Skeletal muscle satellite cell (primary cell): ENCODE measurements around the gene DAPK3.
A peak's percentile ranks its signal among the peaks of the same experiment; 100 is the strongest.
"Not testable (repeated sequence)": the region's sequence is repeated elsewhere in the genome, so short reads cannot be mapped to it uniquely, and the experiment has no call there.

ENCODE experiments used
- H3K27me3 ChIP-seq: 2 replicates; pipeline ENCODE4 v1.7.0; 2013; ENCODE audit warnings: low read length; ENCODE audit not compliant: control insufficient read depth, insufficient read depth
- H3K36me3 ChIP-seq: 2 replicates; pipeline ENCODE4 v1.7.0; 2013; ENCODE audit warnings: mild to moderate bottlenecking, control low read depth, low read length; ENCODE audit not compliant: insufficient read depth
- H3K4me1 ChIP-seq: 2 replicates; pipeline ENCODE4 v1.7.0; 2013; ENCODE audit warnings: low read length; ENCODE audit not compliant: control insufficient read depth, insufficient read depth
- H3K4me2 ChIP-seq: 2 replicates; pipeline ENCODE4 v1.7.0; 2013; ENCODE audit warnings: mild to moderate bottlenecking, low read length
- H3K4me3 ChIP-seq: 2 replicates; pipeline ENCODE4 v1.7.0; 2013; ENCODE audit warnings: low read length
- H3K9ac ChIP-seq: 2 replicates; pipeline ENCODE4 v1.7.0; 2013; ENCODE audit warnings: mild to moderate bottlenecking, low read depth, low read length, moderate library complexity
- H3K9me3 ChIP-seq: replicated peaks from 2 replicates; pipeline ENCODE4 v1.7.0; 2013; ENCODE audit warnings: mild to moderate bottlenecking, control low read depth, low read length

The DAPK3 gene

GRCh38 chr19:4012975-4013634 lies 42.2 kb upstream of the DAPK3 start:
- Histone ChIP-seq H3K27me3 (no peaks in the 10 kb centered on the region), H3K9me3 (no peaks in the 10 kb centered on the region), H3K36me3 (peaks cover 39% of the 10 kb centered on the region), H3K9ac (no peak overlapping the region), H3K4me1 (peaks cover 24% of the 10 kb centered on the region), H3K4me2 (no peak overlapping the region), H3K4me3 (no peak overlapping the region)

- H3K4me1 ChIP-seq = peaks cover 24% of the 10 kb centered on the region
- no peaks in the 10 kb centered on the region for H3K27me3 ChIP-seq
- H3K4me3 ChIP-seq = no peak overlapping the region
- no peak overlapping the region for H3K4me2 ChIP-seq
- no peak overlapping the region for H3K9ac ChIP-seq
- H3K36me3 ChIP-seq = peaks cover 39% of the 10 kb centered on the region
- no peaks in the 10 kb centered on the region for H3K9me3 ChIP-seq
Measured at GRCh38 chr19:4012092-4012974, 41.4 kb upstream of the DAPK3 start.

- not testable (repeated sequence) for H3K9ac ChIP-seq, H3K27me3 ChIP-seq, H3K9me3 ChIP-seq, H3K4me3 ChIP-seq, H3K4me2 ChIP-seq
- Histone ChIP-seq H3K4me1 (peaks cover 28% of the 10 kb centered on the region), H3K36me3 (peaks cover 38% of the 10 kb centered on the region)
Measured at GRCh38 chr19:4011430-4011829, 40.5 kb upstream of the DAPK3 start.

GRCh38 chr19:4010808-4011110 lies 39.9 kb upstream of the DAPK3 start:
- no peak overlapping the region for H3K4me3 ChIP-seq
- peaks cover 29% of the 10 kb centered on the region for H3K4me1 ChIP-seq
- H3K9me3 ChIP-seq = no peaks in the 10 kb centered on the region
- no peak overlapping the region for H3K9ac ChIP-seq
- peaks cover 35% of the 10 kb centered on the region for H3K36me3 ChIP-seq
- H3K4me2 ChIP-seq = no peak overlapping the region
- H3K27me3 ChIP-seq = no peaks in the 10 kb centered on the region

GRCh38 chr19:4009990-4010807 lies 39.3 kb upstream of the DAPK3 start:
- peak overlapping the region; percentile 41 for H3K9ac ChIP-seq

GRCh38 chr19:4007836-4008539 lies 37.1 kb upstream of the DAPK3 start:
- Histone ChIP-seq H3K9me3 (no peaks in the 10 kb centered on the region), H3K4me3 (peak overlapping the region; percentile 97), H3K9ac (peak overlapping the region; percentile 88), H3K4me1 (peaks cover 29% of the 10 kb centered on the region), H3K4me2 (peak overlapping the region; percentile 92), H3K36me3 (peaks cover 8% of the 10 kb centered on the region), H3K27me3 (no peaks in the 10 kb centered on the region)

More at GRCh38 chr19:4009990-4010807, 39.3 kb upstream of the DAPK3 start:
- Histone ChIP-seq H3K36me3 (peaks cover 30% of the 10 kb centered on the region), H3K9me3 (no peaks in the 10 kb centered on the region), H3K27me3 (no peaks in the 10 kb centered on the region), H3K4me2 (peak overlapping the region; percentile 92), H3K4me3 (no peak overlapping the region), H3K4me1 (peaks cover 29% of the 10 kb centered on the region)

- H3K4me3 ChIP-seq = peak within 1 kb of the TSS; percentile 97
- peaks cover 5% of the 10 kb centered on the region for H3K36me3 ChIP-seq
- peak within 1 kb of the TSS; percentile 88 for H3K9ac ChIP-seq
- peaks cover 29% of the 10 kb centered on the region for H3K4me1 ChIP-seq
- H3K27me3 ChIP-seq = no peaks in the 10 kb centered on the region
- peak within 1 kb of the TSS; percentile 92 for H3K4me2 ChIP-seq
- no peaks in the 10 kb centered on the region for H3K9me3 ChIP-seq
Measured at GRCh38 chr19:4007021-4007835, 36.3 kb upstream of the DAPK3 start, which contains the start of gene PIAS4. Gene PIAS4 (plus strand): TSS chr19:4007736. CDS start chr19:4007761, 25 bp downstream.

GRCh38 chr19:4005436-4005835 lies 34.5 kb upstream of the DAPK3 start:
- not testable (repeated sequence) for H3K36me3 ChIP-seq, H3K27me3 ChIP-seq, H3K9ac ChIP-seq, H3K9me3 ChIP-seq, H3K4me3 ChIP-seq, H3K4me2 ChIP-seq
- H3K4me1 ChIP-seq = peaks cover 26% of the 10 kb centered on the region

- not testable (repeated sequence) for H3K9ac ChIP-seq, H3K4me1 ChIP-seq, H3K4me3 ChIP-seq, H3K4me2 ChIP-seq, H3K27me3 ChIP-seq, H3K9me3 ChIP-seq, H3K36me3 ChIP-seq
Measured at GRCh38 chr19:4000798-4001197, 29.9 kb upstream of the DAPK3 start.

- not testable (repeated sequence) for H3K4me1 ChIP-seq, H3K36me3 ChIP-seq, H3K4me2 ChIP-seq, H3K9ac ChIP-seq, H3K27me3 ChIP-seq, H3K9me3 ChIP-seq, H3K4me3 ChIP-seq
Measured at GRCh38 chr19:3998667-3999412, 27.9 kb upstream of the DAPK3 start.
